ENCODE measurements around the gene SIRT1. TPM values are rescaled to one million over a fixed set of nuclear protein-coding genes. Genes with fewer than 3 reads are reported as not detected.

The SIRT1 gene
- total RNA-seq, 2 experiments from 2014 or later = 18.0 to 35.8 TPM

DNA sequence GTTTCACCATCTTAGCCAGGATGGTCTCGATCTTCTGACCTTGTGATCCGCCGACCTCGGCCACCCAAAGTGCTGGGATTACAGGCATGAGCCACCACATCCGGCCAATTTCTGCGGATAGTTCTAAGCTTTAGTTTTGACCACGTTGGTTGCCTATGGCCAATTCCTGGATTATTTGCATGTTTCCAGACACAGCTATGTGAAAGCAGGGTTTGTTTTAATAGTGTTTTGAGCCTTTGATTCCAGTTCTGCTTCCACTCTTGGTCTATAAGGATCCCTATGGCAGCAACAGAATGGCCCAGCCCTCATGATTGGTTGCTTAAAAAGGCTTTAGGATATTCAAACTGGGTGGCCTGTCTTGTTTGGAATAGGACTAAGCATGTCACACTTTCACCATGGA is 19.1 kb downstream of the SIRT1 start:
- ChIA-PET CTCF (ENCODE audit: unreplicated experiment) (no interaction called here), POLR2A (interaction anchor here (1.5 kb wide), 1 partner anchor 9 kb away, joined by 5 read pairs; no protein-coding TSS in a partner anchor)
- Histone ChIP-seq H3K79me2 (ENCODE audit: insufficient read depth, low read depth, low read length) (peaks cover 59% of the 10 kb centered on the region; the same call in 1 of the 2 replicates), H3K4me3 (ENCODE audit: low read depth, low read length, poor library complexity, severe bottlenecking) (no peak overlapping the region), H4K20me1 (ENCODE audit: insufficient read depth, low read length) (no peaks in the 10 kb centered on the region), H3K4me2 (ENCODE audit: low read length) (no peak overlapping the region), H3K4me1 (ENCODE audit: insufficient read depth, low read length, poor library complexity, severe bottlenecking) (no peaks in the 10 kb centered on the region), H3K27ac (ENCODE audit: low read depth, low read length, poor library complexity, severe bottlenecking) (no peak overlapping the region), H2AFZ (ENCODE audit: low read length) (no peak overlapping the region), H3K36me3 (ENCODE audit: insufficient read depth, low read length) (peaks cover 97% of the 10 kb centered on the region), H3K9me2 (ENCODE audit: insufficient read depth, low read length) (no peaks in the 10 kb centered on the region), H3K9me3 (ENCODE audit: low read length) (no peaks in the 10 kb centered on the region)
- DNase-seq (ENCODE audit: low spot score) = no peak
- no TSS peak for BruUV-seq (replicated peaks)
- intact Hi-C loops (cut with micrococcal nuclease; ENCODE audit: unreplicated experiment) = no loop called here
- TF ChIP-seq, protein P1, sequence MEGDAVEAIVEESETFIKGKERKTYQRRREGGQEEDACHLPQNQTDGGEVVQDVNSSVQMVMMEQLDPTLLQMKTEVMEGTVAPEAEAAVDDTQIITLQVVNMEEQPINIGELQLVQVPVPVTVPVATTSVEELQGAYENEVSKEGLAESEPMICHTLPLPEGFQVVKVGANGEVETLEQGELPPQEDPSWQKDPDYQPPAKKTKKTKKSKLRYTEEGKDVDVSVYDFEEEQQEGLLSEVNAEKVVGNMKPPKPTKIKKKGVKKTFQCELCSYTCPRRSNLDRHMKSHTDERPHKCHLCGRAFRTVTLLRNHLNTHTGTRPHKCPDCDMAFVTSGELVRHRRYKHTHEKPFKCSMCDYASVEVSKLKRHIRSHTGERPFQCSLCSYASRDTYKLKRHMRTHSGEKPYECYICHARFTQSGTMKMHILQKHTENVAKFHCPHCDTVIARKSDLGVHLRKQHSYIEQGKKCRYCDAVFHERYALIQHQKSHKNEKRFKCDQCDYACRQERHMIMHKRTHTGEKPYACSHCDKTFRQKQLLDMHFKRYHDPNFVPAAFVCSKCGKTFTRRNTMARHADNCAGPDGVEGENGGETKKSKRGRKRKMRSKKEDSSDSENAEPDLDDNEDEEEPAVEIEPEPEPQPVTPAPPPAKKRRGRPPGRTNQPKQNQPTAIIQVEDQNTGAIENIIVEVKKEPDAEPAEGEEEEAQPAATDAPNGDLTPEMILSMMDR (conservative IDR thresholded peaks at IDR 0.05; ENCODE audit: low read length) = no peak
- no peak for TF ChIP-seq EZH2phosphoT487 (IDR thresholded peaks at IDR 0.05; ENCODE audit: borderline replicate concordance, low read depth, low read length)

DNA sequence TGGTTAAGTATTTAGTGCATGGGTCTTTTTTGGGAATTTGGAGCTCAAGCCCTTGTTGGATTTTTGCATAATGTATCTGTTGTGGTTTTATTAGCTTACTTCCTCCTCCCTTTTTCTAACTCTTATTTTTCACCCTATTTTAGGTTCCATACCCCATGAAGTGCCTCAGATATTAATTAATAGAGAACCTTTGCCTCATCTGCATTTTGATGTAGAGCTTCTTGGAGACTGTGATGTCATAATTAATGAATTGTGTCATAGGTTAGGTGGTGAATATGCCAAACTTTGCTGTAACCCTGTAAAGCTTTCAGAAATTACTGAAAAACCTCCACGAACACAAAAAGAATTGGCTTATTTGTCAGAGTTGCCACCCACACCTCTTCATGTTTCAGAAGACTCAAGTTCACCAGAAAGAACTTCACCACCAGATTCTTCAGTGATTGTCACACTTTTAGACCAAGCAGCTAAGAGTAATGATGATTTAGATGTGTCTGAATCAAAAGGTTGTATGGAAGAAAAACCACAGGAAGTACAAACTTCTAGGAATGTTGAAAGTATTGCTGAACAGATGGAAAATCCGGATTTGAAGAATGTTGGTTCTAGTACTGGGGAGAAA is 28.0 kb downstream of the SIRT1 start:
- CTCF ChIA-PET (ENCODE audit: unreplicated experiment) = no interaction called here

More for the DNA sequence above, 28.0 kb downstream of the SIRT1 start:
- Histone ChIP-seq H3K27ac (ENCODE audit: low read depth, low read length, poor library complexity, severe bottlenecking) (no peak overlapping the region), H4K20me1 (ENCODE audit: insufficient read depth, low read length) (no peaks in the 10 kb centered on the region), H3K4me1 (ENCODE audit: insufficient read depth, low read length, poor library complexity, severe bottlenecking) (peaks cover 5% of the 10 kb centered on the region), H3K79me2 (ENCODE audit: insufficient read depth, low read depth, low read length) (no peaks in the 10 kb centered on the region), H3K4me2 (ENCODE audit: low read length) (no peak overlapping the region), H3K9me3 (ENCODE audit: low read length) (no peaks in the 10 kb centered on the region), H3K4me3 (ENCODE audit: low read depth, low read length, poor library complexity, severe bottlenecking) (no peak overlapping the region), H3K36me3 (ENCODE audit: insufficient read depth, low read length) (peaks cover 96% of the 10 kb centered on the region), H3K9me2 (ENCODE audit: insufficient read depth, low read length) (no peaks in the 10 kb centered on the region), H2AFZ (ENCODE audit: low read length) (no peak overlapping the region)
- no peak for DNase-seq (ENCODE audit: low spot score)
- TSS peak; percentile 15 for BruUV-seq (replicated peaks)
- POLR2A ChIA-PET = interaction anchor here (0.5 to 1.5 kb wide), 7 partner anchors 8 to 373 kb away, joined by 3 to 5 read pairs (median 3); no protein-coding TSS in a partner anchor
- intact Hi-C loops (cut with micrococcal nuclease; ENCODE audit: unreplicated experiment) = no loop called here
- TF ChIP-seq EZH2phosphoT487 (IDR thresholded peaks at IDR 0.05; ENCODE audit: borderline replicate concordance, low read depth, low read length) = no peak
- TF ChIP-seq, protein P1 (conservative IDR thresholded peaks at IDR 0.05; ENCODE audit: low read length) = no peak
